Epithelial cell of esophagus (primary cell): ENCODE measurements around the gene IMPA2.

Experiments
- DNase-seq: peaks from one replicate; pipeline ENCODE4 v3.0.0; 2010; ENCODE audit warnings: low read depth
- H3K4me3 ChIP-seq: 2 replicates; pipeline ENCODE4 v1.5.1; 2011; ENCODE audit warnings: mild to moderate bottlenecking, low read length, control low read depth
- TF ChIP-seq, protein P1 (sequence below): IDR thresholded peaks from 2 replicates; pipeline ENCODE4 v1.5.1; 2011; ENCODE audit warnings: low read depth, mild to moderate bottlenecking, low read length, control low read depth, inconsistent platforms; ENCODE audit not compliant: insufficient read depth; ENCODE audit errors: missing control alignments

IMPA2 gene

DNA sequence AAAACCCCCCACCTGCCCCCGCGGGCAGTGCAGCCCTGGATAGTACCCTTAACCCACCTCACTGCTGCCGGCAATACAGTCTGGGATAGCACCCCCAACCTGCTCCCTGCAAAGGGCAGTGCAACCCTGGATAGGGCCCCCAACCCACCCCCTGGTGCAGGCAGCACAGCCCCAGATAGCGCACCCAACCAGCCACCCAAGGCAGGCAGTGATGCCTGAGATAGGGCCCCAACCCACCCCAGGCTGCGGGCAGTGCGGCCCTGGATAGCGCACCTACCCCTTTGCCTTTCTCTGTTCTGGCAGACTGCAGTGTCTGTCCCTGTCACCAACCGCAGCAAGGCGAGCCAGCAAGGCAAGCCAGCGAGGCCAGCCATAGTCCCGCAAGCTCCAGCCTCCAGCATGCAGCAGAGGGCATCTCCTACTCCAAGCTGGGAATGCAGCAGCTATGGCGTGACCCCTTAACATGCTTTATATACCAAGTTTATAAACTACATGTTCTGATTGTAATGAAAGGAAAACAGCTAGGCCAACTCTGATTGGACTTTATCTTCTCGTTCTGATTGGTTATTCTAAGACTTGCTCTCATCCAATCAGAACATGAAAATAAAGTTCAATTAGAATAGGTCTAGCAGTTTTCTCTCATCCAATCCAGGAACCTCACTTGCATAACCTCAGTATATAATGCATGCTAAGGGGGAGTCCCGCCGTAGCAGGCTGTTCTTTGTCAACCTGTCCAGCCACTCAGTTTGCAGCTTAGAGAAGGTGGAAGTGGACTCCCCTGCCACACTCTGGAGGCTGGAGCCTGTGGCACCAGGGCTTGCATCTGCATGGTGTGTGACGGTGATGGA lies 78.3 kb downstream of the IMPA2 start:
- TF ChIP-seq, protein P1, sequence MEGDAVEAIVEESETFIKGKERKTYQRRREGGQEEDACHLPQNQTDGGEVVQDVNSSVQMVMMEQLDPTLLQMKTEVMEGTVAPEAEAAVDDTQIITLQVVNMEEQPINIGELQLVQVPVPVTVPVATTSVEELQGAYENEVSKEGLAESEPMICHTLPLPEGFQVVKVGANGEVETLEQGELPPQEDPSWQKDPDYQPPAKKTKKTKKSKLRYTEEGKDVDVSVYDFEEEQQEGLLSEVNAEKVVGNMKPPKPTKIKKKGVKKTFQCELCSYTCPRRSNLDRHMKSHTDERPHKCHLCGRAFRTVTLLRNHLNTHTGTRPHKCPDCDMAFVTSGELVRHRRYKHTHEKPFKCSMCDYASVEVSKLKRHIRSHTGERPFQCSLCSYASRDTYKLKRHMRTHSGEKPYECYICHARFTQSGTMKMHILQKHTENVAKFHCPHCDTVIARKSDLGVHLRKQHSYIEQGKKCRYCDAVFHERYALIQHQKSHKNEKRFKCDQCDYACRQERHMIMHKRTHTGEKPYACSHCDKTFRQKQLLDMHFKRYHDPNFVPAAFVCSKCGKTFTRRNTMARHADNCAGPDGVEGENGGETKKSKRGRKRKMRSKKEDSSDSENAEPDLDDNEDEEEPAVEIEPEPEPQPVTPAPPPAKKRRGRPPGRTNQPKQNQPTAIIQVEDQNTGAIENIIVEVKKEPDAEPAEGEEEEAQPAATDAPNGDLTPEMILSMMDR = no peak

GRCh38 chr18:12060182-12060870 lies 79.0 kb downstream of the IMPA2 start:
- TF ChIP-seq, protein P1 = no peak

More for the DNA sequence above, 78.3 kb downstream of the IMPA2 start:
- H3K4me3 ChIP-seq = no peak overlapping the region
- DNase-seq = no peak

DNA sequence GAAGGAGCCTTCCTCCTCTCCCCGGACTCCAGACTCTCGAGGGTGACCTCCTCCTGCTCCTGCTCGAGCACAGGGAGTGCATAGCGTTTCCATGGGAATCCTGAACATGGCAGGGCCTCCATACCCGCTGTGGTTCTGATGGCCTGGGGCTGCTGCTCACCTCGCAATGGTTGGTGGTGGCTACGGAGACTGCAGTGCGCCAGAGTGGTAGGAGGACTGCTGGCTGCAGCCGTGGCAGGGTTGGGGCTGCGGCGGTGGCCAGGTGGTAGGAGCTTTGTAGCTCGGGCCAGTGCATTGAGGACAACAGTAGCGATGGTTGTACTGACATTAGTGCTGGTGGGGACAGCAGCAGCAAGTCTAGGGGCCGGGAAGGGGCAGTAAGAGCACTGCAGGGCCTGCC lies 80.4 kb downstream of the IMPA2 start:
- H3K4me3 ChIP-seq = no peak overlapping the region
- TF ChIP-seq, protein P1 = no peak
- no peak for DNase-seq

More at GRCh38 chr18:12060182-12060870, 79.0 kb downstream of the IMPA2 start:
- no peak overlapping the region for H3K4me3 ChIP-seq
- no peak for DNase-seq

DNA sequence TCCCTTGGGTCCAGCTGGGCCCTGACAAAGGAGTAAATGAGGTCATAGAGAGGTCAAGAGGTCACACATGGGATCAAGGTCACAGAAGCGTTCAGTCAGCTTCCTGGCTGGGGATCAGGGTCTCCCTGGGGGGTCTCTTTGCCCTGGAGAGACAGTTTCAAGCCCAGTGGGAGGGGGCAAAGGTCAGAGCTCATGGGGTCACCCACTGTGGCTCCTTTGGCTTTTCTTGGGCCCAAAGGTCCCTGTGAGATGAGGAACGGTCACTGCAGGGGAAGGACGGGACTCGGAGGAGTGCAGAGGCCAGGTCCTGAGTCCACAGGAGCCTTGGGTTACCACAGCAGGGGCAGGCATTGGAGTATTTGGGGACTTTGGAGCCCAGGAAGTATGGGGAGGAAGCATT lies 81.7 kb downstream of the IMPA2 start:
- DNase-seq = no peak
- no peak overlapping the region for H3K4me3 ChIP-seq
- TF ChIP-seq, protein P1 = no peak

DNA sequence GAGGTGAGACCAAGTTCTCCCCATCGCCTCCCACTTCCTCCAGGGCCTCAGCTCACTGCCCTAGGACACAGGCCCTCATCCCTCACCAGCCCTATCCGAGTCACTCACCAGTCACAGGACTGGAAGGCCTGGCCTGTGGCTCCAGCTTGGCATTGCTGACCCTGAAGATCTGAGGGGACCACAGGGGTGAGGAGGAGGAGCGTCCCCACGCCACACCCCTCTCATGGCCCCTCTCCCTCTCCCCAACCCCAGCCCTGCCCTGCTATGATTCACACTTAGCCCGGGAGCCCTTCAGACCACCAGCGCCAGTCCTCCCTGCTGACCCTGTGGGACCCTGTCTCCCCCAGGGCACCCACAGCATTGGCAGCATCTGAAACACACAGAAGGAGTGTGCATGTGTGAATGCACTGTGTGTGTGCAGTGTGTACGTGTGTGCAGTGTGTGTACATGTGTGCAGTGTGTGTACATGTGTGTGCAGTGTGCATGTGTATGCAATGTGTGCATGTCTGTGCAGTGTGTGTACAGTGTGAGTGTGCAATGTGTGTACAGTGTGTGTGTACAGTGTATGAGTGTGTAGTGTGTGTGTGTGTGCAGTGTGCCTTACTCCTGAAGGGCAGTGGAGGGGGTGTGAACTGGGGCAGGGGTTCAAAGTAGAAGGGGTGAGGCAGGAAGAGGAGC lies 82.9 kb downstream of the IMPA2 start:
- no peak overlapping the region for H3K4me3 ChIP-seq
- TF ChIP-seq, protein P1 = no peak
- DNase-seq = no peak

GRCh38 chr18:12065397-12065796 lies 84.1 kb downstream of the IMPA2 start:
- TF ChIP-seq, protein P1 = no peak
- DNase-seq = no peak

More at GRCh38 chr18:12065397-12065796, 84.1 kb downstream of the IMPA2 start:
- no peak overlapping the region for H3K4me3 ChIP-seq
